H1 (cell line): Measurements from ENCODE around the gene USHBP1. TPM values are rescaled to one million over a fixed set of nuclear protein-coding genes. Genes with fewer than 3 reads are reported as not detected.

ENCODE experiments used
- CTCF ChIA-PET: fragments of 300-600 bp; sonication (Branson Sonifier 250); formaldehyde crosslinking; loops from one replicate; lab custom pipeline; 2021; ENCODE audit not compliant: partially characterized antibody; lab: Charles Lee
- POLR2A ChIA-PET: fragments of 300-600 bp; sonication (Branson Sonifier 250); formaldehyde crosslinking; loops from one replicate; lab custom pipeline; 2021; ENCODE audit warnings: inconsistent platforms; ENCODE audit not compliant: partially characterized antibody; lab: Charles Lee
- DNase-seq, 2 experiments: peaks; one replicate each; pipeline versions ENCODE4 v3.0.0 to v3.0.0-alpha.2; 2010 to 2022; ENCODE audit warnings: low spot score in 2 of 2, low read depth in 1 of 2, mixed read lengths in 1 of 2
- FAIRE-seq: peaks from 2 replicates; lab custom pipeline; 2011; peaks lifted over from hg19 to GRCh38; lab: Jason Lieb, UNC
- H2AFZ ChIP-seq: 2 replicates; pipeline ENCODE4 v1.8.1; 2012; ENCODE audit warnings: low read length, inconsistent platforms
- H2AK5ac ChIP-seq: 2 replicates; pipeline ENCODE4 v1.6.1; 2013; ENCODE audit warnings: low read depth, low read length
- H2BK120ac ChIP-seq: replicated peaks from 2 replicates; pipeline ENCODE3; 2013; ENCODE audit warnings: low read depth, low read length, inconsistent platforms
- H2BK12ac ChIP-seq: 2 replicates; pipeline ENCODE4 v1.6.1; 2013; ENCODE audit warnings: low read depth, low read length
- H2BK15ac ChIP-seq: 2 replicates; pipeline ENCODE4 v1.6.1; 2013; ENCODE audit warnings: low read length
- H2BK20ac ChIP-seq: 2 replicates; pipeline ENCODE4 v1.6.1; 2013; ENCODE audit warnings: low read length
- H2BK5ac ChIP-seq: 2 replicates; pipeline ENCODE4 v1.6.1; 2013; ENCODE audit warnings: low read depth, low read length
- H3K14ac ChIP-seq: 2 replicates; pipeline ENCODE4 v1.6.1; 2013; ENCODE audit warnings: inconsistent platforms; ENCODE audit not compliant: insufficient read length
- H3K18ac ChIP-seq: 2 replicates; pipeline ENCODE4 v1.6.1; 2013; ENCODE audit warnings: low read length; ENCODE audit errors: extremely low read depth
- H3K23ac ChIP-seq: 2 replicates; pipeline ENCODE4 v1.6.1; 2013; ENCODE audit warnings: inconsistent platforms; ENCODE audit not compliant: insufficient read length
- H3K23me2 ChIP-seq: 2 replicates; pipeline ENCODE4 v1.6.1; 2013; ENCODE audit warnings: low read depth, low read length
- H3K27ac ChIP-seq: 2 replicates; pipeline ENCODE4 v1.6.1; 2011; ENCODE audit warnings: low read depth, low read length, inconsistent platforms
- H3K27me3 ChIP-seq, 4 experiments: replicated peaks in 1 of 4; 1 replicate in 1 of 4; 2 replicates in 3 of 4; pipeline versions ENCODE4 v1.6.1 to v1.8.1; 2011 to 2013; ENCODE audit warnings: low read length in 3 of 4, mild to moderate bottlenecking in 3 of 4, inconsistent platforms in 2 of 4, mixed read lengths in 2 of 4, moderate library complexity in 1 of 4; ENCODE audit not compliant: control insufficient read depth in 3 of 4, insufficient read depth in 3 of 4; ENCODE audit errors: extremely low read depth in 1 of 4
- H3K36me3 ChIP-seq, 4 experiments: 2 replicates each; pipeline versions ENCODE4 v1.6.1 to v1.8.1; 2011 to 2013; ENCODE audit warnings: mild to moderate bottlenecking in 4 of 4, low read length in 3 of 4, moderate library complexity in 2 of 4, control low read depth in 1 of 4, inconsistent platforms in 1 of 4; ENCODE audit not compliant: insufficient read depth in 4 of 4, control insufficient read depth in 2 of 4
- H3K4ac ChIP-seq: replicated peaks from 2 replicates; pipeline ENCODE3; 2013; ENCODE audit warnings: low read length, low read depth, mixed read lengths, inconsistent platforms; ENCODE audit not compliant: insufficient read length
- H3K4me1 ChIP-seq, 4 experiments: replicated peaks in 1 of 4; 1 replicate in 1 of 4; 2 replicates in 3 of 4; pipeline versions ENCODE4 v1.6.1 to v1.8.1; 2011 to 2013; ENCODE audit warnings: low read length in 3 of 4, inconsistent platforms in 2 of 4, mixed read lengths in 1 of 4; ENCODE audit not compliant: insufficient read depth in 4 of 4, control insufficient read depth in 3 of 4
- H3K4me2 ChIP-seq, 2 experiments: 2 replicates each; pipeline versions ENCODE4 v1.6.1 to v1.8.1; 2011 to 2013; ENCODE audit warnings: low read depth in 2 of 2, low read length in 2 of 2, control low read depth in 1 of 2, inconsistent platforms in 1 of 2, mild to moderate bottlenecking in 1 of 2; ENCODE audit not compliant: insufficient read depth in 1 of 2
- H3K4me3 ChIP-seq, 4 experiments: fragments of 200-600, 300-600 bp in 1 of 4; sonication (generic), shearing (Covaris generic), sonication (Bioruptor Twin) in 1 of 4; 2 replicates each; pipeline versions ENCODE4 v1.5.1 to v1.8.1; 2011 to 2016; ENCODE audit warnings: low read length in 4 of 4, low read depth in 3 of 4, control low read depth in 2 of 4, inconsistent platforms in 2 of 4, mild to moderate bottlenecking in 2 of 4, mixed read lengths in 1 of 4, moderate library complexity in 1 of 4; ENCODE audit not compliant: insufficient read depth in 2 of 4; ENCODE audit errors: extremely low read depth in 1 of 4
- H3K56ac ChIP-seq: replicated peaks from 2 replicates; pipeline ENCODE3; 2013; ENCODE audit warnings: low read depth, mild to moderate bottlenecking, mixed read lengths, low read length, inconsistent platforms; ENCODE audit not compliant: insufficient read length
- H3K79me1 ChIP-seq: 2 replicates; pipeline ENCODE4 v1.6.1; 2013; ENCODE audit warnings: low read depth, low read length, control low read depth
- H3K79me2 ChIP-seq, 2 experiments: 2 replicates each; pipeline versions ENCODE4 v1.6.1 to v1.8.1; 2012 to 2013; ENCODE audit warnings: low read length in 2 of 2, mild to moderate bottlenecking in 2 of 2, inconsistent platforms in 1 of 2; ENCODE audit not compliant: insufficient read depth in 2 of 2, control insufficient read depth in 1 of 2
- H3K9ac ChIP-seq, 4 experiments: replicated peaks in 1 of 4; 1 replicate in 1 of 4; 2 replicates in 3 of 4; pipeline versions ENCODE4 v1.6.1 to v1.8.1; 2011 to 2013; ENCODE audit warnings: low read depth in 3 of 4, low read length in 3 of 4, control low read depth in 2 of 4, mild to moderate bottlenecking in 2 of 4, moderate library complexity in 2 of 4, inconsistent platforms in 1 of 4; ENCODE audit errors: extremely low read depth in 1 of 4
- H3K9me3 ChIP-seq, 2 experiments: 2 replicates each; pipeline versions ENCODE4 v1.6.1 to v1.8.1; 2012 to 2013; ENCODE audit warnings: mild to moderate bottlenecking in 2 of 2, moderate library complexity in 2 of 2, control low read depth in 1 of 2, inconsistent platforms in 1 of 2, low read depth in 1 of 2, low read length in 1 of 2, mixed read lengths in 1 of 2; ENCODE audit not compliant: insufficient read depth in 2 of 2
- H4K20me1 ChIP-seq, 2 experiments: replicated peaks in 1 of 2; 2 replicates each; pipeline versions ENCODE3 to v1.8.1; 2011 to 2013; ENCODE audit warnings: inconsistent platforms in 2 of 2, low read length in 2 of 2, mild to moderate bottlenecking in 1 of 2; ENCODE audit not compliant: insufficient read depth in 2 of 2, control insufficient read depth in 1 of 2
- H4K5ac ChIP-seq: 2 replicates; pipeline ENCODE4 v1.6.1; 2013; ENCODE audit warnings: low read length, low read depth, mixed read lengths, inconsistent platforms; ENCODE audit not compliant: insufficient read length
- H4K8ac ChIP-seq: 2 replicates; pipeline ENCODE4 v1.8.0; 2013; ENCODE audit warnings: mild to moderate bottlenecking, moderate library complexity, low read length, inconsistent platforms; ENCODE audit not compliant: insufficient read depth; ENCODE audit errors: extremely low read depth
- H4K91ac ChIP-seq: replicated peaks from 2 replicates; pipeline ENCODE3; 2013; ENCODE audit warnings: low read length, mixed read lengths, inconsistent platforms; ENCODE audit not compliant: insufficient read length
- JUND ChIP-seq: IDR thresholded peaks from 2 replicates; pipeline ENCODE4 v1.6.1; 2011; ENCODE audit warnings: mild to moderate bottlenecking, improper control_type of control experiment, low read length
- PHF8 ChIP-seq: fragments of 200-600 bp; sonication (generic); conservative IDR thresholded peaks from 2 replicates; pipeline ENCODE4 v1.7.1; 2012; ENCODE audit warnings: low read depth, mild to moderate bottlenecking, inconsistent platforms, low read length, moderate library complexity
- POLR2A ChIP-seq, 2 experiments: IDR thresholded peaks; 1 replicate in 1 of 2; 2 replicates in 1 of 2; pipeline ENCODE4 v1.6.1; 2011; ENCODE audit warnings: low read depth in 2 of 2, low read length in 2 of 2, mild to moderate bottlenecking in 2 of 2; ENCODE audit errors: control extremely low read depth in 1 of 2
- SUZ12 ChIP-seq: fragments of 200-600 bp; sonication (generic); IDR thresholded peaks from 2 replicates; pipeline ENCODE4 v1.6.1; 2012; ENCODE audit warnings: mild to moderate bottlenecking, inconsistent platforms, low read length, moderate library complexity, mixed read lengths
- TAF1 ChIP-seq: IDR thresholded peaks from 2 replicates; pipeline ENCODE4 v1.6.1; 2011; ENCODE audit warnings: mild to moderate bottlenecking, low read depth, low read length
- WGBS, 2 experiments: shearing (Covaris generic) in 1 of 2; methylation state at CpG; one replicate each; pipeline versions ENCODE4 v1.1.6 to v1.1.7; 2013 to 2015; ENCODE audit warnings: low lambda C conversion rate in 2 of 2, mixed read lengths in 2 of 2, inconsistent platforms in 1 of 2, low coverage in 1 of 2, missing lambda C conversion rate in 1 of 2; ENCODE audit not compliant: insufficient replicate concordance in 2 of 2, insufficient coverage in 1 of 2, insufficient read length in 1 of 2; ENCODE audit errors: extremely low coverage in 1 of 2, missing lambda C conversion rate in 1 of 2; 5-methylcytosine and 5-hydroxymethylcytosine counted together
- polyA plus RNA-seq, 7 experiments: library from polyadenylated mRNA; depleted of rRNA in 3 of 7; stranded (reverse) in 5 of 7; unstranded in 2 of 7; fragments of >200 nt in 5 of 7; fragments of 200-250 nt in 2 of 7; gene quantifications; 1 replicate in 5 of 7; 2 replicates in 1 of 7; 4 replicates in 1 of 7; pipeline versions ENCODE4 v1.2.1 to v1.2.3, GENCODE V29; 2011 to 2013; ENCODE audit warnings: missing spikeins in 2 of 7, mixed read lengths in 2 of 7
- total RNA-seq: library from RNA; stranded (reverse); fragmentation: NEBNext Ultra II Directional; extraction: Animal tissue kit (Norgen Biotek cat#: 25700); gene quantifications from 2 replicates; pipeline ENCODE4 v1.2.1, GENCODE V29; 2021

The USHBP1 gene
- total and polyA plus RNA-seq, 2 of the 8 experiments (the other 6 are each of a cell fraction or from before 2014, with no cell fraction given): 5.0 to 7.5 TPM

- Histone ChIP-seq H3K36me3 (peaks cover 0 to 13% (median 6%) of the 10 kb centered on the region in 4 experiments; a peak in 4 of 8 replicates), H2BK5ac (no peak overlapping the region), H3K27ac (no peak overlapping the region), H2BK120ac (no peak overlapping the region), H3K4me3 (peak overlapping the region in 1 of 4 experiments; percentile 67; a peak in 2 of 8 replicates), H3K4me1 (peaks cover 0 to 5% (median 4%) of the 10 kb centered on the region in 4 experiments; a peak in 5 of 7 replicates), H2BK15ac (no peak overlapping the region), H3K27me3 (no peaks in the 10 kb centered on the region), H4K91ac (no peak overlapping the region), H2AFZ (no peak overlapping the region), H2AK5ac (no peak overlapping the region), H3K9me3 (peaks cover 0 to 3% of the 10 kb centered on the region in 2 experiments; a peak in 1 of 4 replicates), H4K8ac (no peak overlapping the region), H3K23me2 (peaks cover 5% of the 10 kb centered on the region; the same call in 1 of the 2 replicates), H3K14ac (no peak overlapping the region), H3K4ac (no peak overlapping the region), H2BK12ac (no peak overlapping the region), H3K56ac (no peak overlapping the region), H3K18ac (no peak overlapping the region), H4K5ac (no peak overlapping the region), H3K23ac (no peak overlapping the region), H2BK20ac (no peak overlapping the region), H3K79me1 (peaks cover 7% of the 10 kb centered on the region), H3K79me2 (peaks cover 0 to 6% of the 10 kb centered on the region in 2 experiments; a peak in 1 of 4 replicates), H3K4me2 (peak overlapping the region; percentile 37 to 49), H4K20me1 (peaks cover 0 to 8% of the 10 kb centered on the region in 2 experiments), H3K9ac (no peak overlapping the region)
- no peak for DNase-seq
- no peak for TF ChIP-seq TAF1
- no peak for TF ChIP-seq PHF8
- TF ChIP-seq JUND: no peak
- no peak for TF ChIP-seq POLR2A (IDR thresholded peaks at IDR 0.05; ENCODE audit: control extremely low read depth in 1 of 2, low read depth in 2 of 2, low read length in 2 of 2)
- TF ChIP-seq SUZ12: no peak
- CTCF ChIA-PET: interaction anchor here (0.7 to 2.5 kb wide), 7 partner anchors 11 to 93 kb away, joined by 3 to 29 read pairs (median 6); partner anchors contain the start of genes ABHD8, ANKLE1, DDA1 and MRPL34
- WGBS, 2 experiments: 90% methylated on average over 14 of the region's 14 CpGs; no CpG with 5 or more reads in 1 of the 2 experiments
- FAIRE-seq: no peak
- POLR2A ChIA-PET: interaction anchor here (0.8 to 4.8 kb wide), 11 partner anchors 12 to 100 kb away, joined by 3 to 67 read pairs (median 5); partner anchors contain the start of genes ABHD8, ANO8, BABAM1 and DDA1
Measured at GRCh38 chr19:17293605-17294004, 29.1 kb upstream of the USHBP1 start.
